ENCODE measurements around the gene ARHGEF26. TPM values are rescaled to one million over a fixed set of nuclear protein-coding genes. Genes with fewer than 3 reads are reported as not detected.

ARHGEF26 gene
- total RNA-seq, 1 donor: 4.3 TPM

GRCh38 chr3:154115332-154115731 lies 5.9 kb upstream of the ARHGEF26 start:
- TF ChIP-seq CTCF (IDR thresholded peaks at IDR 0.05; ENCODE audit: insufficient read depth, low read length): no peak
- no peak overlapping the region for H3K4me3 ChIP-seq (ENCODE audit: low read depth, low read length)
- DNase-seq (ENCODE audit: low read depth): no peak

- no peak for TF ChIP-seq CTCF (IDR thresholded peaks at IDR 0.05; ENCODE audit: insufficient read depth, low read length)
- DNase-seq (ENCODE audit: low read depth): no peak
- no peak overlapping the region for H3K4me3 ChIP-seq (ENCODE audit: low read depth, low read length)
Measured at GRCh38 chr3:154119951-154120350, 1.2 kb upstream of the ARHGEF26 start.

- peak overlapping the region; percentile 85 for H3K4me3 ChIP-seq (ENCODE audit: low read depth, low read length)
- DNase-seq (ENCODE audit: low read depth): peak; percentile 35
- peak; percentile 13 for TF ChIP-seq CTCF (IDR thresholded peaks at IDR 0.05; ENCODE audit: insufficient read depth, low read length)
Measured at GRCh38 chr3:154121701-154122551, 736 bp downstream of the ARHGEF26 start.

GRCh38 chr3:154122552-154122911 lies 1.3 kb downstream of the ARHGEF26 start:
- DNase-seq (ENCODE audit: low read depth): no peak
- H3K4me3 ChIP-seq (ENCODE audit: low read depth, low read length): peak overlapping the region; percentile 85
- TF ChIP-seq CTCF (IDR thresholded peaks at IDR 0.05; ENCODE audit: insufficient read depth, low read length): no peak

- no peak for TF ChIP-seq CTCF (IDR thresholded peaks at IDR 0.05; ENCODE audit: insufficient read depth, low read length)
- peak; percentile 45 for DNase-seq (ENCODE audit: low read depth)
- H3K4me3 ChIP-seq (ENCODE audit: low read depth, low read length): peak overlapping the region; percentile 85
Measured at GRCh38 chr3:154122912-154123559, 1.8 kb downstream of the ARHGEF26 start.

GRCh38 chr3:154123906-154124305 lies 2.7 kb downstream of the ARHGEF26 start:
- DNase-seq (ENCODE audit: low read depth): peak; percentile 36
- no peak for TF ChIP-seq CTCF (IDR thresholded peaks at IDR 0.05; ENCODE audit: insufficient read depth, low read length)
- H3K4me3 ChIP-seq (ENCODE audit: low read depth, low read length): peak overlapping the region; percentile 85
